H1 (cell line): ENCODE results near the gene TCF20. TPM values are rescaled to one million over a fixed set of nuclear protein-coding genes. Genes with fewer than 3 reads are reported as not detected.

Experiments
- CTCF ChIA-PET: fragments of 300-600 bp; sonication (Branson Sonifier 250); formaldehyde crosslinking; loops from one replicate; lab custom pipeline; 2021; ENCODE audit not compliant: partially characterized antibody; lab: Charles Lee
- POLR2A ChIA-PET: fragments of 300-600 bp; sonication (Branson Sonifier 250); formaldehyde crosslinking; loops from one replicate; lab custom pipeline; 2021; ENCODE audit warnings: inconsistent platforms; ENCODE audit not compliant: partially characterized antibody; lab: Charles Lee
- DNase-seq, 2 experiments: peaks; one replicate each; pipeline versions ENCODE4 v3.0.0 to v3.0.0-alpha.2; 2010 to 2022; ENCODE audit warnings: low spot score in 2 of 2, low read depth in 1 of 2, mixed read lengths in 1 of 2
- FAIRE-seq: peaks from 2 replicates; lab custom pipeline; 2011; peaks lifted over from hg19 to GRCh38; lab: Jason Lieb, UNC
- H2AFZ ChIP-seq: 2 replicates; pipeline ENCODE4 v1.8.1; 2012; ENCODE audit warnings: low read length, inconsistent platforms
- H2AK5ac ChIP-seq: 2 replicates; pipeline ENCODE4 v1.6.1; 2013; ENCODE audit warnings: low read depth, low read length
- H2BK120ac ChIP-seq: replicated peaks from 2 replicates; pipeline ENCODE3; 2013; ENCODE audit warnings: low read depth, low read length, inconsistent platforms
- H2BK12ac ChIP-seq: 2 replicates; pipeline ENCODE4 v1.6.1; 2013; ENCODE audit warnings: low read depth, low read length
- H2BK15ac ChIP-seq: 2 replicates; pipeline ENCODE4 v1.6.1; 2013; ENCODE audit warnings: low read length
- H2BK20ac ChIP-seq: 2 replicates; pipeline ENCODE4 v1.6.1; 2013; ENCODE audit warnings: low read length
- H2BK5ac ChIP-seq: 2 replicates; pipeline ENCODE4 v1.6.1; 2013; ENCODE audit warnings: low read depth, low read length
- H3K14ac ChIP-seq: 2 replicates; pipeline ENCODE4 v1.6.1; 2013; ENCODE audit warnings: inconsistent platforms; ENCODE audit not compliant: insufficient read length
- H3K18ac ChIP-seq: 2 replicates; pipeline ENCODE4 v1.6.1; 2013; ENCODE audit warnings: low read length; ENCODE audit errors: extremely low read depth
- H3K23ac ChIP-seq: 2 replicates; pipeline ENCODE4 v1.6.1; 2013; ENCODE audit warnings: inconsistent platforms; ENCODE audit not compliant: insufficient read length
- H3K23me2 ChIP-seq: 2 replicates; pipeline ENCODE4 v1.6.1; 2013; ENCODE audit warnings: low read depth, low read length
- H3K27ac ChIP-seq: 2 replicates; pipeline ENCODE4 v1.6.1; 2011; ENCODE audit warnings: low read depth, low read length, inconsistent platforms
- H3K27me3 ChIP-seq, 4 experiments: replicated peaks in 1 of 4; 1 replicate in 1 of 4; 2 replicates in 3 of 4; pipeline versions ENCODE4 v1.6.1 to v1.8.1; 2011 to 2013; ENCODE audit warnings: low read length in 3 of 4, mild to moderate bottlenecking in 3 of 4, inconsistent platforms in 2 of 4, mixed read lengths in 2 of 4, moderate library complexity in 1 of 4; ENCODE audit not compliant: control insufficient read depth in 3 of 4, insufficient read depth in 3 of 4; ENCODE audit errors: extremely low read depth in 1 of 4
- H3K36me3 ChIP-seq, 4 experiments: 2 replicates each; pipeline versions ENCODE4 v1.6.1 to v1.8.1; 2011 to 2013; ENCODE audit warnings: mild to moderate bottlenecking in 4 of 4, low read length in 3 of 4, moderate library complexity in 2 of 4, control low read depth in 1 of 4, inconsistent platforms in 1 of 4; ENCODE audit not compliant: insufficient read depth in 4 of 4, control insufficient read depth in 2 of 4
- H3K4ac ChIP-seq: replicated peaks from 2 replicates; pipeline ENCODE3; 2013; ENCODE audit warnings: low read length, low read depth, mixed read lengths, inconsistent platforms; ENCODE audit not compliant: insufficient read length
- H3K4me1 ChIP-seq, 4 experiments: replicated peaks in 1 of 4; 1 replicate in 1 of 4; 2 replicates in 3 of 4; pipeline versions ENCODE4 v1.6.1 to v1.8.1; 2011 to 2013; ENCODE audit warnings: low read length in 3 of 4, inconsistent platforms in 2 of 4, mixed read lengths in 1 of 4; ENCODE audit not compliant: insufficient read depth in 4 of 4, control insufficient read depth in 3 of 4
- H3K4me2 ChIP-seq, 2 experiments: 2 replicates each; pipeline versions ENCODE4 v1.6.1 to v1.8.1; 2011 to 2013; ENCODE audit warnings: low read depth in 2 of 2, low read length in 2 of 2, control low read depth in 1 of 2, inconsistent platforms in 1 of 2, mild to moderate bottlenecking in 1 of 2; ENCODE audit not compliant: insufficient read depth in 1 of 2
- H3K4me3 ChIP-seq, 4 experiments: fragments of 200-600, 300-600 bp in 1 of 4; sonication (generic), shearing (Covaris generic), sonication (Bioruptor Twin) in 1 of 4; 2 replicates each; pipeline versions ENCODE4 v1.5.1 to v1.8.1; 2011 to 2016; ENCODE audit warnings: low read length in 4 of 4, low read depth in 3 of 4, control low read depth in 2 of 4, inconsistent platforms in 2 of 4, mild to moderate bottlenecking in 2 of 4, mixed read lengths in 1 of 4, moderate library complexity in 1 of 4; ENCODE audit not compliant: insufficient read depth in 2 of 4; ENCODE audit errors: extremely low read depth in 1 of 4
- H3K56ac ChIP-seq: replicated peaks from 2 replicates; pipeline ENCODE3; 2013; ENCODE audit warnings: low read depth, mild to moderate bottlenecking, mixed read lengths, low read length, inconsistent platforms; ENCODE audit not compliant: insufficient read length
- H3K79me1 ChIP-seq: 2 replicates; pipeline ENCODE4 v1.6.1; 2013; ENCODE audit warnings: low read depth, low read length, control low read depth
- H3K79me2 ChIP-seq, 2 experiments: 2 replicates each; pipeline versions ENCODE4 v1.6.1 to v1.8.1; 2012 to 2013; ENCODE audit warnings: low read length in 2 of 2, mild to moderate bottlenecking in 2 of 2, inconsistent platforms in 1 of 2; ENCODE audit not compliant: insufficient read depth in 2 of 2, control insufficient read depth in 1 of 2
- H3K9ac ChIP-seq, 4 experiments: replicated peaks in 1 of 4; 1 replicate in 1 of 4; 2 replicates in 3 of 4; pipeline versions ENCODE4 v1.6.1 to v1.8.1; 2011 to 2013; ENCODE audit warnings: low read depth in 3 of 4, low read length in 3 of 4, control low read depth in 2 of 4, mild to moderate bottlenecking in 2 of 4, moderate library complexity in 2 of 4, inconsistent platforms in 1 of 4; ENCODE audit errors: extremely low read depth in 1 of 4
- H3K9me3 ChIP-seq, 2 experiments: 2 replicates each; pipeline versions ENCODE4 v1.6.1 to v1.8.1; 2012 to 2013; ENCODE audit warnings: mild to moderate bottlenecking in 2 of 2, moderate library complexity in 2 of 2, control low read depth in 1 of 2, inconsistent platforms in 1 of 2, low read depth in 1 of 2, low read length in 1 of 2, mixed read lengths in 1 of 2; ENCODE audit not compliant: insufficient read depth in 2 of 2
- H4K20me1 ChIP-seq, 2 experiments: replicated peaks in 1 of 2; 2 replicates each; pipeline versions ENCODE3 to v1.8.1; 2011 to 2013; ENCODE audit warnings: inconsistent platforms in 2 of 2, low read length in 2 of 2, mild to moderate bottlenecking in 1 of 2; ENCODE audit not compliant: insufficient read depth in 2 of 2, control insufficient read depth in 1 of 2
- H4K5ac ChIP-seq: 2 replicates; pipeline ENCODE4 v1.6.1; 2013; ENCODE audit warnings: low read length, low read depth, mixed read lengths, inconsistent platforms; ENCODE audit not compliant: insufficient read length
- H4K8ac ChIP-seq: 2 replicates; pipeline ENCODE4 v1.8.0; 2013; ENCODE audit warnings: mild to moderate bottlenecking, moderate library complexity, low read length, inconsistent platforms; ENCODE audit not compliant: insufficient read depth; ENCODE audit errors: extremely low read depth
- H4K91ac ChIP-seq: replicated peaks from 2 replicates; pipeline ENCODE3; 2013; ENCODE audit warnings: low read length, mixed read lengths, inconsistent platforms; ENCODE audit not compliant: insufficient read length
- RAD21 ChIP-seq, 2 experiments: IDR thresholded peaks in 1 of 2; conservative IDR thresholded peaks in 1 of 2; 2 replicates each; pipeline ENCODE4 v1.6.1; 2011; ENCODE audit warnings: low read depth in 2 of 2, low read length in 2 of 2, improper control_type of control experiment in 1 of 2, inconsistent platforms in 1 of 2, mild to moderate bottlenecking in 1 of 2, moderate library complexity in 1 of 2
- RNF2 ChIP-seq: fragments of 200-900, 300-1000 bp; sonication (generic); IDR thresholded peaks from 2 replicates; pipeline ENCODE4 v1.7.1; 2016; ENCODE audit warnings: borderline replicate concordance, low read depth, mild to moderate bottlenecking, antibody characterized with exemption, low read length; ENCODE audit not compliant: poor library complexity, severe bottlenecking; ENCODE audit errors: missing control alignments
- RXRA ChIP-seq: IDR thresholded peaks from 2 replicates; pipeline ENCODE4 v1.6.1; 2011; ENCODE audit warnings: low read depth, mild to moderate bottlenecking, low read length, moderate library complexity; ENCODE audit not compliant: insufficient read depth
- SP1 ChIP-seq: IDR thresholded peaks from 2 replicates; pipeline ENCODE4 v1.6.1; 2011; ENCODE audit warnings: low read depth, low read length
- TAF7 ChIP-seq: optimal IDR thresholded peaks from 2 replicates; pipeline ENCODE3; 2011; ENCODE audit warnings: low read depth, mild to moderate bottlenecking, inconsistent platforms, low read length, moderate library complexity, borderline replicate concordance
- WGBS, 2 experiments: shearing (Covaris generic) in 1 of 2; methylation state at CpG; one replicate each; pipeline versions ENCODE4 v1.1.6 to v1.1.7; 2013 to 2015; ENCODE audit warnings: low lambda C conversion rate in 2 of 2, mixed read lengths in 2 of 2, inconsistent platforms in 1 of 2, low coverage in 1 of 2, missing lambda C conversion rate in 1 of 2; ENCODE audit not compliant: insufficient replicate concordance in 2 of 2, insufficient coverage in 1 of 2, insufficient read length in 1 of 2; ENCODE audit errors: extremely low coverage in 1 of 2, missing lambda C conversion rate in 1 of 2; 5-methylcytosine and 5-hydroxymethylcytosine counted together
- polyA plus RNA-seq, 7 experiments: library from polyadenylated mRNA; depleted of rRNA in 3 of 7; stranded (reverse) in 5 of 7; unstranded in 2 of 7; fragments of >200 nt in 5 of 7; fragments of 200-250 nt in 2 of 7; gene quantifications; 1 replicate in 5 of 7; 2 replicates in 1 of 7; 4 replicates in 1 of 7; pipeline versions ENCODE4 v1.2.1 to v1.2.3, GENCODE V29; 2011 to 2013; ENCODE audit warnings: missing spikeins in 2 of 7, mixed read lengths in 2 of 7
- total RNA-seq: library from RNA; stranded (reverse); fragmentation: NEBNext Ultra II Directional; extraction: Animal tissue kit (Norgen Biotek cat#: 25700); gene quantifications from 2 replicates; pipeline ENCODE4 v1.2.1, GENCODE V29; 2021
- TF ChIP-seq, protein P1 (sequence below): IDR thresholded peaks from 2 replicates; pipeline ENCODE4 v1.6.1; 2012; ENCODE audit warnings: low read length, inconsistent platforms

TCF20 gene
- total and polyA plus RNA-seq, 2 of the 8 experiments (the other 6 are each of a cell fraction or from before 2014, with no cell fraction given): 22.0 to 79.8 TPM

GRCh38 chr22:42272431-42272999, 2.1 kb upstream of the TCF20 start:
- ChIA-PET POLR2A (interaction anchor here (1.0 to 1.5 kb wide), 2 partner anchors 10 to 54 kb away, joined by 3 to 6 read pairs; no protein-coding TSS in a partner anchor), CTCF (interaction anchor here (0.8 to 3.0 kb wide), 3 partner anchors 10 to 172 kb away, joined by 3 to 12 read pairs (median 5); no protein-coding TSS in a partner anchor)
- no peak overlapping the region for H3K23ac ChIP-seq
- no peak overlapping the region for H2AK5ac ChIP-seq
- no peaks in the 10 kb centered on the region for H3K9me3 ChIP-seq
- H4K8ac ChIP-seq: no peak overlapping the region; the same call in 1 of the 2 replicates
- H2AFZ ChIP-seq: no peak overlapping the region
- H3K9ac ChIP-seq: no peak overlapping the region
- peaks cover 2% of the 10 kb centered on the region; the same call in 1 of the 2 replicates for H3K79me1 ChIP-seq
- peaks cover 0 to 15% (median 7%) of the 10 kb centered on the region in 4 experiments; a peak in 5 of 7 replicates for H3K27me3 ChIP-seq
- TF ChIP-seq, protein P1, sequence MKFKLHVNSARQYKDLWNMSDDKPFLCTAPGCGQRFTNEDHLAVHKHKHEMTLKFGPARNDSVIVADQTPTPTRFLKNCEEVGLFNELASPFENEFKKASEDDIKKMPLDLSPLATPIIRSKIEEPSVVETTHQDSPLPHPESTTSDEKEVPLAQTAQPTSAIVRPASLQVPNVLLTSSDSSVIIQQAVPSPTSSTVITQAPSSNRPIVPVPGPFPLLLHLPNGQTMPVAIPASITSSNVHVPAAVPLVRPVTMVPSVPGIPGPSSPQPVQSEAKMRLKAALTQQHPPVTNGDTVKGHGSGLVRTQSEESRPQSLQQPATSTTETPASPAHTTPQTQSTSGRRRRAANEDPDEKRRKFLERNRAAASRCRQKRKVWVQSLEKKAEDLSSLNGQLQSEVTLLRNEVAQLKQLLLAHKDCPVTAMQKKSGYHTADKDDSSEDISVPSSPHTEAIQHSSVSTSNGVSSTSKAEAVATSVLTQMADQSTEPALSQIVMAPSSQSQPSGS: no peak
- TF ChIP-seq RNF2 (no peak), SP1 (no peak), RAD21 (IDR thresholded peaks at IDR 0.05 in 1 of 2, conservative IDR thresholded peaks at IDR 0.05 in 1 of 2; ENCODE audit: low read depth in 2 of 2, low read length in 2 of 2) (no peak), RXRA (no peak), TAF7 (no peak)
- H3K79me2 ChIP-seq: peaks cover 13 to 19% of the 10 kb centered on the region in 2 experiments
- FAIRE-seq (no peak), DNase-seq (no peak)
- H3K36me3 ChIP-seq: no peaks in the 10 kb centered on the region
- no peak overlapping the region for H2BK120ac ChIP-seq
- H3K18ac ChIP-seq: no peak overlapping the region
- no peak overlapping the region for H3K4ac ChIP-seq
- H3K27ac ChIP-seq: no peak overlapping the region
- H2BK15ac ChIP-seq: no peak overlapping the region
- H3K4me2 ChIP-seq: no peak overlapping the region
- H3K4me1 ChIP-seq: peaks cover 23 to 41% (median 29%) of the 10 kb centered on the region in 4 experiments
- no peak overlapping the region for H2BK5ac ChIP-seq
- H3K23me2 ChIP-seq: peaks cover 5% of the 10 kb centered on the region
- H4K91ac ChIP-seq: no peak overlapping the region
- no peak overlapping the region for H2BK12ac ChIP-seq
- no peak overlapping the region for H3K14ac ChIP-seq
- no peak overlapping the region for H3K4me3 ChIP-seq
- no peak overlapping the region for H2BK20ac ChIP-seq
- WGBS, 2 experiments: 85% methylated on average over 10 of the region's 10 CpGs; no CpG with 5 or more reads in 1 of the 2 experiments
- H3K56ac ChIP-seq: no peak overlapping the region
- H4K20me1 ChIP-seq: peaks cover 12 to 16% of the 10 kb centered on the region in 2 experiments
- H4K5ac ChIP-seq: no peak overlapping the region
